Medulla oblongata (tissue), 1 donor: Measurements from ENCODE around the gene WAC.
"Not testable (repeated sequence)": the region's sequence is repeated elsewhere in the genome, so short reads cannot be mapped to it uniquely, and the experiment has no call there.

Experiments used
- DNase-seq: peaks from one replicate; pipeline ENCODE4 v3.0.0-alpha.2; 2015; ENCODE audit errors: extremely low spot score

Gene WAC

GRCh38 chr10:28566458-28567015, 33.6 kb downstream of the WAC start:
- DNase-seq = no peak

GRCh38 chr10:28569506-28570159, 36.7 kb downstream of the WAC start:
- DNase-seq = no peak

- no peak for DNase-seq
Observed at GRCh38 chr10:28570598-28570997, 37.7 kb downstream of the WAC start.

- DNase-seq = no peak
Observed at GRCh38 chr10:28571265-28571664, 38.3 kb downstream of the WAC start.

GRCh38 chr10:28574214-28574613, 41.3 kb downstream of the WAC start:
- DNase-seq = not testable (repeated sequence)

GRCh38 chr10:28575852-28576251, 42.9 kb downstream of the WAC start:
- DNase-seq = no peak

GRCh38 chr10:28577506-28577905, 44.6 kb downstream of the WAC start:
- no peak for DNase-seq

GRCh38 chr10:28578454-28578853, 45.5 kb downstream of the WAC start:
- no peak for DNase-seq

- no peak for DNase-seq
Observed at GRCh38 chr10:28580825-28581224, 47.9 kb downstream of the WAC start.

GRCh38 chr10:28581916-28582315, 49.0 kb downstream of the WAC start:
- DNase-seq = no peak

GRCh38 chr10:28585076-28585475, 52.2 kb downstream of the WAC start:
- no peak for DNase-seq

- DNase-seq = no peak
Observed at GRCh38 chr10:28586176-28586575, 53.3 kb downstream of the WAC start.

GRCh38 chr10:28587270-28587969, 54.5 kb downstream of the WAC start:
- no peak for DNase-seq

- peak; percentile 57 for DNase-seq
Observed at GRCh38 chr10:28587970-28588290, 55.0 kb downstream of the WAC start.

GRCh38 chr10:28592953-28593352, 60.0 kb downstream of the WAC start:
- DNase-seq = no peak

GRCh38 chr10:28593811-28594210, 60.9 kb downstream of the WAC start:
- no peak for DNase-seq

GRCh38 chr10:28594406-28594805, 61.5 kb downstream of the WAC start:
- DNase-seq = no peak

GRCh38 chr10:28595613-28596012, 62.7 kb downstream of the WAC start:
- peak; percentile 11 for DNase-seq

- no peak for DNase-seq
Observed at GRCh38 chr10:28600056-28600455, 67.1 kb downstream of the WAC start.

- no peak for DNase-seq
Observed at GRCh38 chr10:28601012-28601411, 68.1 kb downstream of the WAC start.

GRCh38 chr10:28604567-28605536, 71.9 kb downstream of the WAC start:
- no peak for DNase-seq

- DNase-seq = no peak
Observed at GRCh38 chr10:28606568-28606967, 73.7 kb downstream of the WAC start.
